ENCODE measurements around the gene AMPD2. TPM values are rescaled to one million over a fixed set of nuclear protein-coding genes. Genes with fewer than 3 reads are reported as not detected.
A peak's percentile ranks its signal among the peaks of the same experiment; 100 is the strongest.

Gene AMPD2
- total and polyA plus RNA-seq, 2 donors from 2014 or later: 21.1 to 55.3 TPM

GRCh38 chr1:109618661-109619575 lies 719 bp upstream of the AMPD2 start:
- DNase-seq: no peak

DNA sequence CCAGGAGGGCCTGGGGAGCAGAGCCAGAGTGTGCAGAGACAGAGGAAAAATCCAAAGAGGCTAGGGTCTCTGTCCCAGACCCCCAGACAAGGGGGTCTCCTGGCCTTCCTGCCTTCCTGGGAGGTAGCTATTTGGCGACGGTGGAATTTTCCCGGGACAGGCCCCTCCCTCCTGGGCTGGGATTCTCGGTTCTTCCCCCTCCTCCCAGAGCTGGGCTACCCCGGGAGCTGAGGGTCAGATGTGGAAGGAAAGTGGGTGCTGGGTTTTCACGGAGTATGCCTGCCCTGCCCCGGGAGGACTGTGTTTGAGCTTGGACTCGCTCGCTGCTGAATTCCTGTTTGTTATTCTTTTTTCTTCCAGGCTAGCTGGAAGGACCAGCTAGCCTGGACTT lies 759 bp downstream of the AMPD2 start:
- Histone ChIP-seq H3K36me3 (ENCODE audit: control insufficient read depth in 2 of 3, insufficient read depth in 3 of 3, low read length in 3 of 3) (no peaks in the 10 kb centered on the region), H3K4me1 (ENCODE audit: control insufficient read depth in 2 of 3, insufficient read depth in 2 of 3, low read depth in 1 of 3, low read length in 3 of 3) (peaks cover 3 to 34% (median 6%) of the 10 kb centered on the region in 3 donors), H3K4me3 (ENCODE audit: low read length in 3 of 3) (peak overlapping the region; percentile 66 to 95 (median 88)), H3K27ac (ENCODE audit: low read depth in 2 of 2, low read length in 2 of 2) (peak overlapping the region; percentile 80 to 87), H3K9ac (ENCODE audit: low read length in 3 of 3) (peak overlapping the region; percentile 41 to 99 (median 84)), H3K9me3 (ENCODE audit: control insufficient read depth in 2 of 3, insufficient read depth in 1 of 3, low read length in 3 of 3) (no peaks in the 10 kb centered on the region), H3K27me3 (ENCODE audit: control insufficient read depth, insufficient read depth, low read length) (no peaks in the 10 kb centered on the region)
- TF ChIP-seq, protein P1, sequence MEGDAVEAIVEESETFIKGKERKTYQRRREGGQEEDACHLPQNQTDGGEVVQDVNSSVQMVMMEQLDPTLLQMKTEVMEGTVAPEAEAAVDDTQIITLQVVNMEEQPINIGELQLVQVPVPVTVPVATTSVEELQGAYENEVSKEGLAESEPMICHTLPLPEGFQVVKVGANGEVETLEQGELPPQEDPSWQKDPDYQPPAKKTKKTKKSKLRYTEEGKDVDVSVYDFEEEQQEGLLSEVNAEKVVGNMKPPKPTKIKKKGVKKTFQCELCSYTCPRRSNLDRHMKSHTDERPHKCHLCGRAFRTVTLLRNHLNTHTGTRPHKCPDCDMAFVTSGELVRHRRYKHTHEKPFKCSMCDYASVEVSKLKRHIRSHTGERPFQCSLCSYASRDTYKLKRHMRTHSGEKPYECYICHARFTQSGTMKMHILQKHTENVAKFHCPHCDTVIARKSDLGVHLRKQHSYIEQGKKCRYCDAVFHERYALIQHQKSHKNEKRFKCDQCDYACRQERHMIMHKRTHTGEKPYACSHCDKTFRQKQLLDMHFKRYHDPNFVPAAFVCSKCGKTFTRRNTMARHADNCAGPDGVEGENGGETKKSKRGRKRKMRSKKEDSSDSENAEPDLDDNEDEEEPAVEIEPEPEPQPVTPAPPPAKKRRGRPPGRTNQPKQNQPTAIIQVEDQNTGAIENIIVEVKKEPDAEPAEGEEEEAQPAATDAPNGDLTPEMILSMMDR (IDR thresholded peaks at IDR 0.05; ENCODE audit: borderline replicate concordance, extremely low read depth, insufficient read depth): no peak
- intact Hi-C loops (cut with DNase I): loop anchor here (10.0 kb wide), 1 partner anchor 86 kb away; the partner anchor contains the start of gene GPR61
- DNase-seq (peak; percentile 44 to 77 (median 71)), FAIRE-seq (no peak)

More at GRCh38 chr1:109618661-109619575, 719 bp upstream of the AMPD2 start:
- peak overlapping the region; percentile 56 to 87 for H3K27ac ChIP-seq (ENCODE audit: low read depth in 2 of 2, low read length in 2 of 2)
- peak overlapping the region; percentile 53 to 95 (median 88) for H3K4me3 ChIP-seq (ENCODE audit: low read length in 3 of 3)
- intact Hi-C loops (cut with DNase I): no loop called here
- no peaks in the 10 kb centered on the region for H3K9me3 ChIP-seq (ENCODE audit: control insufficient read depth in 2 of 3, insufficient read depth in 1 of 3, low read length in 3 of 3)
- FAIRE-seq: no peak
- peaks cover 3 to 36% (median 10%) of the 10 kb centered on the region in 3 donors for H3K4me1 ChIP-seq (ENCODE audit: control insufficient read depth in 2 of 3, insufficient read depth in 2 of 3, low read depth in 1 of 3, low read length in 3 of 3)
- TF ChIP-seq, protein P1 (IDR thresholded peaks at IDR 0.05; ENCODE audit: borderline replicate concordance, extremely low read depth, insufficient read depth): no peak
- no peaks in the 10 kb centered on the region for H3K27me3 ChIP-seq (ENCODE audit: control insufficient read depth, insufficient read depth, low read length)
- no peaks in the 10 kb centered on the region for H3K36me3 ChIP-seq (ENCODE audit: control insufficient read depth in 2 of 3, insufficient read depth in 3 of 3, low read length in 3 of 3)
- H3K9ac ChIP-seq (ENCODE audit: low read length in 3 of 3): peak overlapping the region in 1 of 3 donors; percentile 99

DNA sequence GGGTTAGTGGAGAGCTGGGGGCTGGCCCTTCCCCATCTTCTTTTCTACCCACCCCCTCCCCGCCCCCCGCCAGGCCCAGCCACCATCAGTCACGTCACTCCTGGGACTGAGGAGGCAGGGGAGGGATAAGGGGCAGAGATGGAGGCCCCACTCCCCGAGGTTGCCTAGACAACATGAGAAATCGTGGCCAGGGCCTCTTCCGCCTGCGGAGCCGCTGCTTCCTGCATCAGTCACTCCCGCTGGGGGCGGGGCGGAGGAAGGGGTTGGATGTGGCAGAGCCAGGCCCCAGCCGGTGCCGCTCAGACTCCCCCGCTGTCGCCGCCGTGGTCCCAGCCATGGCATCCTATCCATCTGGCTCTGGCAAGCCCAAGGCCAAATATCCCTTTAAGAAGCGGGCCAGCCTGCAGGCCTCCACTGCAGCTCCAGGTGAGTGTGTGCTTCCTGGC lies 1.2 kb downstream of the AMPD2 start:
- FAIRE-seq (no peak), DNase-seq (peak; percentile 94 to 98 (median 95))
- H3K36me3 ChIP-seq (ENCODE audit: control insufficient read depth in 2 of 3, insufficient read depth in 3 of 3, low read length in 3 of 3): no peaks in the 10 kb centered on the region
- H3K9ac ChIP-seq (ENCODE audit: low read length in 3 of 3): peak overlapping the region; percentile 41 to 99 (median 84)
- H3K27me3 ChIP-seq (ENCODE audit: control insufficient read depth, insufficient read depth, low read length): no peaks in the 10 kb centered on the region
- peak overlapping the region; percentile 80 to 87 for H3K27ac ChIP-seq (ENCODE audit: low read depth in 2 of 2, low read length in 2 of 2)
- TF ChIP-seq, protein P1 (IDR thresholded peaks at IDR 0.05; ENCODE audit: borderline replicate concordance, extremely low read depth, insufficient read depth): peak; percentile 7
- H3K4me3 ChIP-seq (ENCODE audit: low read length in 3 of 3): peak overlapping the region; percentile 66 to 95 (median 88)
- H3K9me3 ChIP-seq (ENCODE audit: control insufficient read depth in 2 of 3, insufficient read depth in 1 of 3, low read length in 3 of 3): no peaks in the 10 kb centered on the region
- H3K4me1 ChIP-seq (ENCODE audit: control insufficient read depth in 2 of 3, insufficient read depth in 2 of 3, low read depth in 1 of 3, low read length in 3 of 3): peaks cover 3 to 34% (median 6%) of the 10 kb centered on the region in 3 donors
- intact Hi-C loops (cut with DNase I): loop anchor here (10.0 kb wide), 1 partner anchor 86 kb away; the partner anchor contains the start of gene GPR61
